Right atrium auricular region (tissue), 2 donors: ENCODE data around the gene FBXL17. TPM values are rescaled to one million over a fixed set of nuclear protein-coding genes. Genes with fewer than 3 reads are reported as not detected.

Experiments used
- DNase-seq: peaks from one replicate; pipeline ENCODE4 v3.0.0-alpha.2; 2019; ENCODE audit warnings: low spot score
- H3K27ac ChIP-seq, 2 donors: fragments of 200-600 bp; sonication (generic); 1 replicate in 1 of 2; 2 replicates in 1 of 2; pipeline ENCODE4 v1.5.1; 2016 to 2019
- H3K27me3 ChIP-seq, 2 donors: fragments of 200-600 bp; sonication (generic); one replicate each; pipeline versions ENCODE4 v1.5.1 to v1.6.0; 2017 to 2019
- H3K36me3 ChIP-seq: fragments of 200-600 bp; sonication (generic); one replicate; pipeline ENCODE4 v1.5.1; 2016
- H3K4me1 ChIP-seq, 2 donors: fragments of 200-600 bp; sonication (generic); one replicate each; pipeline versions ENCODE4 v1.5.1 to v1.6.0; 2017 to 2019
- H3K4me3 ChIP-seq, 2 donors: fragments of 200-600 bp; sonication (generic); 1 replicate in 1 of 2; 2 replicates in 1 of 2; pipeline ENCODE4 v1.5.1; 2017 to 2019; ENCODE audit warnings: mild to moderate bottlenecking in 1 of 2, moderate library complexity in 1 of 2
- H3K9me3 ChIP-seq, 2 donors: fragments of 200-600 bp; sonication (generic); one replicate each; pipeline ENCODE4 v1.5.1; 2019
- CTCF ChIP-seq, 2 donors: fragments of 200-600 bp; sonication (generic); IDR thresholded peaks; one replicate each; pipeline ENCODE4 v1.5.1; 2019; ENCODE audit warnings: antibody characterized with exemption in 2 of 2
- total RNA-seq, 2 donors: library from RNA; depleted of rRNA; stranded (reverse); fragments of >200 nt; gene quantifications; one replicate each; pipeline ENCODE4 v1.1.0, GENCODE V29; 2016

The FBXL17 gene
- total RNA-seq, 2 donors from 2014 or later: 16.1 to 31.7 TPM

DNA sequence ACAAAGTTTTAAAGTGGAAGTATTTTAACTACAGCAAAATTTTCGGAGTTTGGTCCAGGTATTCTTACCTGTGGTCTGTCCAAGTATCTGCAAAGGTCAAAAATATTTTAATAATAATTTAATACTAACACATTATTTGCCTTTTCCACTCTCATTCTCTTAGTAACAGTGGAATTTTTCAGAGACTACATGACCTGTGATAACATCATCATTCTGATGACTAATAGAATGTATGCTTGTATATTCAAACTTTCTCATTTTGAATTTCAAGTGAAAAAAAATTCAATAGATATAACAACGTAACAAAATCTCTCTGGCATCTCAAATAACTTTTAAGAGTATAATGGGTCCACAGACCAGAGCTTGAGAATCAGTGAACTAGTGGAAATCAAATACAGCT lies 78.3 kb downstream of the FBXL17 start:
- no peak for TF ChIP-seq CTCF (IDR thresholded peaks at IDR 0.05)
- H3K4me3 ChIP-seq: no peak overlapping the region
- H3K27ac ChIP-seq: no peak overlapping the region
- no peaks in the 10 kb centered on the region for H3K4me1 ChIP-seq
- no peaks in the 10 kb centered on the region for H3K27me3 ChIP-seq
- no peaks in the 10 kb centered on the region for H3K9me3 ChIP-seq
- H3K36me3 ChIP-seq: no peaks in the 10 kb centered on the region
- no peak for DNase-seq

- TF ChIP-seq CTCF (IDR thresholded peaks at IDR 0.05): no peak
- DNase-seq: no peak
- no peaks in the 10 kb centered on the region for H3K27me3 ChIP-seq
- H3K27ac ChIP-seq: no peak overlapping the region
- H3K9me3 ChIP-seq: no peaks in the 10 kb centered on the region
- H3K36me3 ChIP-seq: no peaks in the 10 kb centered on the region
- no peak overlapping the region for H3K4me3 ChIP-seq
- no peaks in the 10 kb centered on the region for H3K4me1 ChIP-seq
Measured at GRCh38 chr5:108303086-108303485, 78.8 kb downstream of the FBXL17 start.

DNA sequence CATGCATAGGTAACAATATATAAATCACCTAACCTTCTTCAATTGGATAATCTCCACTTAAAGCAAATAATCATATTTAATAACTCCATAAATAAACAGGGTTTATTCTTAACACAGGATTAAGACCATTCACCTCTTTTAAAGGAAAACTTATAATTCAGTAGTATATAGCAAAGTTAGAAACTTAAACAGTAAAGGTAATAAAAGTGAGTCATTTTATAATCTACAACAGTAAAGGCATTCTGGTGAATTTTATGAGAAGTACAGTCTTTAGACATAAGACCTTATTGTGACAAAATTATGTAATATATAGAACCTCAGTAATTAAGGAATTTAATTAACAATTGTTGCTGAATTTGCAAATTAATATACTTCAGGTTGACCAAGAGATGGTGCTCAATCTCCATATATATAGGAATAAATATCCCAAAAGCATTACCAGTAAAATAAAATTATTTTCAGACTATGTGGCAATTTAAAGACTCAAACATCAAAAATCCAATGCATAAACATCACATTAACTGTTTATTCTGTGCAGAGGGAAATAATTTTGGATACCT lies 84.8 kb downstream of the FBXL17 start:
- DNase-seq: no peak

GRCh38 chr5:108295578-108296368 lies 86.1 kb downstream of the FBXL17 start:
- no peak for TF ChIP-seq CTCF (IDR thresholded peaks at IDR 0.05)
- H3K36me3 ChIP-seq: no peaks in the 10 kb centered on the region
- H3K27ac ChIP-seq: no peak overlapping the region
- H3K27me3 ChIP-seq: no peaks in the 10 kb centered on the region
- H3K4me3 ChIP-seq: no peak overlapping the region
- H3K4me1 ChIP-seq: no peaks in the 10 kb centered on the region
- no peak for DNase-seq
- H3K9me3 ChIP-seq: no peaks in the 10 kb centered on the region

More for the DNA sequence above, 84.8 kb downstream of the FBXL17 start:
- TF ChIP-seq CTCF (IDR thresholded peaks at IDR 0.05): no peak
- Histone ChIP-seq H3K4me3 (no peak overlapping the region), H3K4me1 (no peaks in the 10 kb centered on the region), H3K27ac (no peak overlapping the region), H3K9me3 (no peaks in the 10 kb centered on the region), H3K27me3 (no peaks in the 10 kb centered on the region), H3K36me3 (no peaks in the 10 kb centered on the region)

DNA sequence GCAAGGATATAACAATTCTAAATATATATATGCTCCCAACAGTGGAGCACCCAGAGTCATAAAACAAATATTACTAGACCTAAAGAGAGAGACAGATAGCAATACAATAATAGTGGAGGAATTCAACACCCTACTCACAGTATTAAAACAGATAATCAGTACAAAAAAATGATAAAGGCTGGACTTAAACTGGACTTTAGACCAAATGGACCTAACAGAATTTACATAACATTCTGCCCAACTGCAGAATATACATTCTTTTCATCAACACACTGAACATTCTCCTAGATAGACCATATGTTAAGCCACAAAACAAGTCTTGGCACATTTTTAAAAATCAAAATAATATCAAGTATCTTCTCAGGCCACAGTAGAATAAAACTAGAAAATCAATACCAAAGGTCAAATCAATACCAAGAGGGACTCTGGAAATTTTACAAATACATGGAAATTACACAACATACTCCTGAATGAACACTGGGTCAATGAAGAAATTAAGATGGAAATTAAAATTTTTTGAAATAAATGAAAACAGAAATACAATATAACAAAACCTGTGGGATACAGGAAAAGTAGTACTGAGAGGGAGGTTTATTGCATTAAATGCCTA lies 100.8 kb downstream of the FBXL17 start:
- Histone ChIP-seq H3K36me3 (no peaks in the 10 kb centered on the region), H3K4me1 (peaks cover 0 to 4% of the 10 kb centered on the region in 2 donors), H3K4me3 (no peak overlapping the region), H3K9me3 (peaks cover 0 to 8% of the 10 kb centered on the region in 2 donors), H3K27me3 (no peaks in the 10 kb centered on the region), H3K27ac (no peak overlapping the region)
- TF ChIP-seq CTCF (IDR thresholded peaks at IDR 0.05): no peak
- DNase-seq: no peak
